ENCODE data around the gene EDN2. TPM values are rescaled to one million over a fixed set of nuclear protein-coding genes. Genes with fewer than 3 reads are reported as not detected.
A peak's percentile ranks its signal among the peaks of the same experiment; 100 is the strongest.

The EDN2 gene
- total and polyA plus RNA-seq, 8 donors: 1.5 to 71.8 (median 2.5) TPM; not detected in 3

GRCh38 chr1:41463516-41463915 lies 21.0 kb downstream of the EDN2 start:
- no peak for TF ChIP-seq POLR2A (IDR thresholded peaks at IDR 0.05)
- TF ChIP-seq EP300 (IDR thresholded peaks at IDR 0.05): no peak
- TF ChIP-seq POLR2AphosphoS5 (IDR thresholded peaks at IDR 0.05): no peak
- no peak for TF ChIP-seq CTCF (IDR thresholded peaks at IDR 0.05)
- intact Hi-C loops (cut with DNase I; ENCODE audit: low total_unique reads): no loop called here
- no peak for DNase-seq
- Histone ChIP-seq H3K4me3 (no peak overlapping the region), H3K27ac (no peak overlapping the region), H3K27me3 (no peaks in the 10 kb centered on the region), H3K36me3 (no peaks in the 10 kb centered on the region), H3K4me1 (peaks cover 18 to 38% (median 27%) of the 10 kb centered on the region in 4 donors), H3K9me3 (no peaks in the 10 kb centered on the region)
- WGBS, 5 donors: 81 to 92% (median 87%) methylated on average over 2 of the region's 2 CpGs

- Histone ChIP-seq H3K4me3 (no peak overlapping the region), H3K27ac (no peak overlapping the region), H3K27me3 (no peaks in the 10 kb centered on the region), H3K4me1 (peaks cover 13 to 35% (median 20%) of the 10 kb centered on the region in 4 donors), H3K36me3 (no peaks in the 10 kb centered on the region), H3K9me3 (no peaks in the 10 kb centered on the region)
- no peak for TF ChIP-seq POLR2A (IDR thresholded peaks at IDR 0.05)
- TF ChIP-seq CTCF (IDR thresholded peaks at IDR 0.05): no peak
- no peak for TF ChIP-seq EP300 (IDR thresholded peaks at IDR 0.05)
- no peak for TF ChIP-seq POLR2AphosphoS5 (IDR thresholded peaks at IDR 0.05)
- WGBS, 5 donors: 93 to 99% (median 97%) methylated on average over 2 of the region's 2 CpGs
- DNase-seq: no peak
- intact Hi-C loops (cut with DNase I; ENCODE audit: low total_unique reads): no loop called here
Observed at GRCh38 chr1:41462680-41463004, 21.8 kb downstream of the EDN2 start.

GRCh38 chr1:41461790-41462679 lies 22.4 kb downstream of the EDN2 start:
- Histone ChIP-seq H3K4me3 (no peak overlapping the region), H3K9me3 (no peaks in the 10 kb centered on the region), H3K27me3 (no peaks in the 10 kb centered on the region), H3K4me1 (peaks cover 8 to 35% (median 16%) of the 10 kb centered on the region in 4 donors), H3K36me3 (no peaks in the 10 kb centered on the region), H3K27ac (no peak overlapping the region)
- intact Hi-C loops (cut with DNase I; ENCODE audit: low total_unique reads): no loop called here
- 52 to 68% (median 56%) methylated on average over 4 of the region's 4 CpGs for WGBS, 5 donors
- TF ChIP-seq CTCF (IDR thresholded peaks at IDR 0.05) (no peak), POLR2AphosphoS5 (IDR thresholded peaks at IDR 0.05) (peak in 1 of 3 donors; percentile 32)
- peak in 1 of 2 donors; percentile 49 for DNase-seq

- H3K36me3 ChIP-seq: no peaks in the 10 kb centered on the region
- intact Hi-C loops (cut with DNase I; ENCODE audit: low total_unique reads): no loop called here
- H3K4me3 ChIP-seq: no peak overlapping the region
- peak overlapping the region in 1 of 5 donors; percentile 26 for H3K27ac ChIP-seq
- no peaks in the 10 kb centered on the region for H3K9me3 ChIP-seq
- WGBS, 5 donors: 71 to 87% (median 81%) methylated on average over 10 of the region's 10 CpGs
- H3K27me3 ChIP-seq: no peaks in the 10 kb centered on the region
- DNase-seq: no peak
- H3K4me1 ChIP-seq: peaks cover 2 to 26% (median 10%) of the 10 kb centered on the region in 4 donors
- TF ChIP-seq CTCF (IDR thresholded peaks at IDR 0.05): no peak
- no peak for TF ChIP-seq POLR2AphosphoS5 (IDR thresholded peaks at IDR 0.05)
- no peak for TF ChIP-seq EP300 (IDR thresholded peaks at IDR 0.05)
- no peak for TF ChIP-seq POLR2A (IDR thresholded peaks at IDR 0.05)
Observed at GRCh38 chr1:41456847-41457540, 27.5 kb downstream of the EDN2 start.
